Fibroblast of mammary gland (primary cell): ENCODE data around the gene ITGA11.

ENCODE experiments used
- DNase-seq: peaks from one replicate; pipeline ENCODE4 v3.0.0-alpha.2; 2010; ENCODE audit warnings: low read depth
- H3K4me3 ChIP-seq: 2 replicates; pipeline ENCODE4 v1.5.1; 2011; ENCODE audit warnings: low read depth, mild to moderate bottlenecking, low read length, moderate library complexity; ENCODE audit not compliant: control insufficient read depth
- TF ChIP-seq, protein P1 (sequence below): conservative IDR thresholded peaks from 2 replicates; pipeline ENCODE4 v1.5.1; 2011; ENCODE audit warnings: low read depth, low read length, inconsistent platforms; ENCODE audit not compliant: control insufficient read depth, insufficient read depth

ITGA11 gene

DNA sequence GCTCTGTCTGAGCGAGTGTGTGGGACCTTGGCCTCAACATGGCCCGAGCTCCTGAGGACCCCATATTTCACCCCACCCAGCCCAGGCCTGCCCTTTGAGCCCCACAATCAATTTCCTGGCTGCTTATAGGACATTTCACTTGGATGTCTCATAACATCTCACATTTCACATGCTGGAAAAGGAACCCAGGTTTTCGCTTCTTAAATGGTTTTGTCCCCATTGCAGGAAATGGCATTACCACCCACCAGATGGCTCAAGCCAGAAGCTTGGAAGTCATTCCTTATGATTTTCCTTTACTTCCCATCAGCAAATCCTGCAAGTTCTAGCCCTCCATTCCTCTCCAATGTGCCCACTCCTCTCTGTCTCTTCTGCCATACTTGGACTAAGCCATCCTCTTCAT lies 14.9 kb downstream of the ITGA11 start:
- no peak for DNase-seq
- H3K4me3 ChIP-seq = no peak overlapping the region
- TF ChIP-seq, protein P1, sequence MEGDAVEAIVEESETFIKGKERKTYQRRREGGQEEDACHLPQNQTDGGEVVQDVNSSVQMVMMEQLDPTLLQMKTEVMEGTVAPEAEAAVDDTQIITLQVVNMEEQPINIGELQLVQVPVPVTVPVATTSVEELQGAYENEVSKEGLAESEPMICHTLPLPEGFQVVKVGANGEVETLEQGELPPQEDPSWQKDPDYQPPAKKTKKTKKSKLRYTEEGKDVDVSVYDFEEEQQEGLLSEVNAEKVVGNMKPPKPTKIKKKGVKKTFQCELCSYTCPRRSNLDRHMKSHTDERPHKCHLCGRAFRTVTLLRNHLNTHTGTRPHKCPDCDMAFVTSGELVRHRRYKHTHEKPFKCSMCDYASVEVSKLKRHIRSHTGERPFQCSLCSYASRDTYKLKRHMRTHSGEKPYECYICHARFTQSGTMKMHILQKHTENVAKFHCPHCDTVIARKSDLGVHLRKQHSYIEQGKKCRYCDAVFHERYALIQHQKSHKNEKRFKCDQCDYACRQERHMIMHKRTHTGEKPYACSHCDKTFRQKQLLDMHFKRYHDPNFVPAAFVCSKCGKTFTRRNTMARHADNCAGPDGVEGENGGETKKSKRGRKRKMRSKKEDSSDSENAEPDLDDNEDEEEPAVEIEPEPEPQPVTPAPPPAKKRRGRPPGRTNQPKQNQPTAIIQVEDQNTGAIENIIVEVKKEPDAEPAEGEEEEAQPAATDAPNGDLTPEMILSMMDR = no peak

DNA sequence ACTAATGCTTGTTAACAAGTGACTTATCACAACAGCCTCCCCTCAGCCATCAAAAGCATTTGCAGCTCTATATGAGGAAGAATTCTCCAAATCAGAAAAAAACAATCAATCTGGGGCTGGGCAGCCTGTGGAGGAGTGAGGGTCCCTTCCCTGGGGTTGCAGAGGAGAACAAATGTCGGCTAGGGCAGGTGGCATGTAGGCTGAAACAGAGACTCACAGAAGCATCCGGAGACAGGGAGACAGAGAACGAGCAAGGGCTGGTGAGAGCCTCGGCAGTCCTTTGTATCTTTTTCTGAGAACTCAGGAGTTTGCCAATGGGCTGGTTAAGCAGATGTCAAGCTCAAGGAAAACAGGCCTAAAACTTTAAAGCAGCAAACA lies 15.8 kb downstream of the ITGA11 start:
- TF ChIP-seq, protein P1 = no peak
- no peak overlapping the region for H3K4me3 ChIP-seq
- no peak for DNase-seq

DNA sequence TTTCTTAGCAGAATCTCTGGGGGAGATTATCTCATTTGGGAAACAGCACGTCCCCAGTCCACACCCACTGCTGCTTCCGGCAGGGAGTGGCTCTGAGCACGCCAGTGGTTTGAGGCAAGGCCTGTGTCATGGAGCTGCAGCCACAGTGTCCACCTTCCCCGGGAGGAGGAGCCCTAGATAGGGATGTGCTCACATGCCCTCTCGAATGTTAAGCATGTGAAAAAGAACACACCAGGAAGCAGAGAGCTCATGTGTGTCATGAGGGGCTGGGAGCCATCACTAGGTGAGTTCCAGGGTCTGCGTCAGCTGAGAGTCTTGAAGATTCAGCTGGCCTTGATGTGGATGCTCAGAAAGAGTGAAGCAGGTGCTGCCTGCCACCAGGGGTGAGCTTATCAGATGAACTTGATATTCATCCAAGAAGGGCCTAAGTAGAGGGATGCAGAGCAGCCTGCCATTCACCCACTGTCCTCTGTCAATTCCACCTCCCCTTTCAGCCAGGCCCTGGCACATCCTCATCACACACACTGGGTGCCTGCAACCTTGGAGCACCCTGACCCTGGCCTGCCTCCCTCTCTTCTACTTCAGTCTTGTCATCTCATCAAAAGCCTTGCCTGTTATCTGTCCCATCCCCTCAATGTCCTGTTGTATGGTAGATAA lies 16.3 kb downstream of the ITGA11 start:
- H3K4me3 ChIP-seq = no peak overlapping the region
- TF ChIP-seq, protein P1 = no peak
- no peak for DNase-seq

DNA sequence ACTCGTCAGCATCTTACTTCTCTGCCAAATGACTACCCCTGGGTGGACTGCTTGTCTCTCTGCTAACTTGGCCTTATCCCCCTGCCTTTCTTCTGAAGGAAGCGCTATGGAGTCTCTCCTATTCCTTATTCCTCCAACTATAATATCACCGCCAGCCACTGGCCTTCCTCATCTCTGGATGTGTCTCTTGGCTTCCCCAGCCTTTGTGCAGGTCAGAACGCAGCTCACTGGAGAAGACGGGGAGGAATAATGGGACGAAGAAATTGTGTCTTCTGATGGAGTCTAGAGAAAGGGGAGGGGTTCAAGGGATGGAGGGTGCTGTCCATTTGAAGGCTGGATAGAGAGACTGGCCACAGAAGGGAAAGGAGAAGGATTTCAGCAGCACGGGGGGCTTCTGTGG lies 16.9 kb downstream of the ITGA11 start:
- DNase-seq = no peak
- TF ChIP-seq, protein P1 = no peak
- H3K4me3 ChIP-seq = no peak overlapping the region

DNA sequence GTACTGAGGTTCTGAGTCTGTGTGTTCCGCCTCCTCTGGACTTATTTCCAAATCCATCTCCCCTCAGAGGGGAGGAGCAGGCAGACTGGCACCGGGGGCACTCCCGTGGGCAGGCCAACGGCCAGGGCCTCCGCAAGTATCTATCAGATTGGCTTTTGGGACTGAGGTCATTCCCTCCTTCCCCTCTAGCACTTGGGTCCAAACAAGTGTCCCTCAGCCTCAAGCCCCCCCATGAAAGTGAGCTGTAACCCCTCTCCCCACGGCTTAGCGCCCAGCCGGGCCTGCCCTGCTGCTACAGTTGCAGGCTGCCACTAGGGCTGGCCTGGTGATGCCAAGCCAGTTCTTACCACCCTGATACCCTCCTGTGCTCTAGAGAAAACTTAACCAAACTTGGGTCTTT lies 17.4 kb downstream of the ITGA11 start:
- H3K4me3 ChIP-seq = no peak overlapping the region
- DNase-seq = no peak
- TF ChIP-seq, protein P1 = no peak

DNA sequence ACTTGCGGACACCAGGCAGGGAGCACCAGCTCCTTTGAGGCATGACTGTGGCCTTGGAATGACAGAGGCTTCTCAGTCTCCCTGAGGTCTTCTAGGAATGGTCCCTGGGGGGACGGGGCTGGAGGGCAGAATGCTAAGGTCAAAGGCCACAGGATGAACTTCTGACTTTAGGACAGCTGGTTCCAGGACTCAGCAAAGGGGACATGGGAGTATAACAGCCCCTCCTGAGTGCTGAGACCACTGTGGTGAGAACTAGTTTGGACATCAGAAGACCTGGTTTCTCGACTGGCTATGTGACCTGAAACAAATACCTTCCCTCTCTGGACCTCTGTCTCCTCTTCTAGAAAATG lies 17.8 kb downstream of the ITGA11 start:
- TF ChIP-seq, protein P1 = no peak
- no peak for DNase-seq

DNA sequence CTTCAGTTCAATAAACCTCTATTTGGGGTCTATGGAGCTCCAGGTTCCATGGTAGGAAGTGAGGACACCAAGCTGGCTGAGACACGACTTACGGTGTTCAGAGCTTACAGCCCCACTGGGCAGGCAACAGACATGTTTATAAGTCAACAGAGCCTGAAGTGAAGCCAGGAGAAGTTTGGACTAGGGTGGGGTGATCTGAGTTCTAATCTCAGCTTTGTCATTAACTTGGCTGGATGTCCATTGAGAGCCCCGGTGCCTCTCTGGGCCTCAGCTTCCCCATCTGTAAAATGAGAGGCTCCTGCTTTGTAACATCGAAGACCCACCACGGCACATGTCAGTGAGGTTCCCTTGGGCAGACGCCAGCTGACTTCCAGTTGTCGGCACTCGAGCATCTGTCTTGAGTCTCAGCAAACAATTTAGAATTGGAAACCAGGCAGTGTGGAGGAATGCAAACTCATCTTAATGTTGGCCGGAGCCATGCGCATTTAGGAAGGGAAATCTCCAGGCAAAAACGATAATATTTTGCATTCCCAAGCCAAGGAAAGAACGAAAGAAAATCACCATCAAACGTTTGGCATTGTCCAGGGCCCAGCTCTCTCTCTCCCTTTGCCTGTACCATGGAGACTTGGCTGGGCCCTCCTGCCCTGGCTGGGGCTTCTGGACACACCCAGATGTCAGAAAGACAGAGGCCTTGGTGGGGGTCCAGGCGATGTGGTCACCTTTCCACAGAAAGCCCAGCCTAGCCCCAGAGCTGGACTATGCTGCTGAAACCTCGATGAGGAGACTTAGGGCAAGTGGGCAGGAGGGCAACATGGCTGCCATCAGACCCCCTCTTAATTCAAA lies 18.4 kb downstream of the ITGA11 start:
- TF ChIP-seq, protein P1 = no peak
- H3K4me3 ChIP-seq = no peak overlapping the region
- DNase-seq = no peak

More for the DNA sequence above, 17.8 kb downstream of the ITGA11 start:
- H3K4me3 ChIP-seq = no peak overlapping the region
